ENCODE measurements around the gene FIGN.

The FIGN gene

DNA sequence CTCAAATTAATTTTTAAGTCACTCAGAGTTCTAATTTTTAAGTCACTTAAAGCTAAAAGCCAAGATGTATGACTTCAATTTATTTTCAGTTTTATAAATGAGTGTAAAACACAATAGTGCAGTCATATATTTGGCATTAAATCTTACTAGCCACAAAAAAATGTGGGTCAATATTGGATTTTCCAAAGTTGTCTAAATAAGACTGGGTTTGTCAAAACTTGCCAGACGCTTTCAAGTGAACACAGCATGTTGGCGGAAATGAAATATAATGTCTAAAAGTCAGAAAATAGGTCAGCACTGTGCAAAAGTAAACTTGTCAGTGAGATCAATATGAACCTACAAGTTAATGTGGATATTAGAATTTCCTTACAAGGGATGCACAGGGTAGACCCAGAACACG lies 128.9 kb downstream of the FIGN start:
- DNase-seq = no peak

DNA sequence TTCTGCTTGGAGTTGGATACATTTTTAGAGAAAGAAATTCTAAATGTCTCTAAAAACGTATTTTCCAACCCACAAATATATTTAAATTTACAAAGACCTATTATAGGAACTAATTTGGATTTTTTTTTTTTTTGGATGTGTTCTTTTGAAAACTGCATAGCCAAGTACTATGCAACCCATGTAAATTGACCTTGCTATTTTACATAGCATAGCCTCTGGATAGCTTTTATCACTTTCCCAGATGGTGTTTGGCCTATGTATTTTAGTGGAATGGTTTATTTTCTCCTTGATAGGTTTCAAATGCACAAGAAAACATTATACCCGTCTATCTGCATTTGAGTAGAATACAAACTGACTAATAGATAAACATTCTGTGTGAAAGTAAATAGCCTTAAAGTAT lies 130.0 kb downstream of the FIGN start:
- no peak for DNase-seq

DNA sequence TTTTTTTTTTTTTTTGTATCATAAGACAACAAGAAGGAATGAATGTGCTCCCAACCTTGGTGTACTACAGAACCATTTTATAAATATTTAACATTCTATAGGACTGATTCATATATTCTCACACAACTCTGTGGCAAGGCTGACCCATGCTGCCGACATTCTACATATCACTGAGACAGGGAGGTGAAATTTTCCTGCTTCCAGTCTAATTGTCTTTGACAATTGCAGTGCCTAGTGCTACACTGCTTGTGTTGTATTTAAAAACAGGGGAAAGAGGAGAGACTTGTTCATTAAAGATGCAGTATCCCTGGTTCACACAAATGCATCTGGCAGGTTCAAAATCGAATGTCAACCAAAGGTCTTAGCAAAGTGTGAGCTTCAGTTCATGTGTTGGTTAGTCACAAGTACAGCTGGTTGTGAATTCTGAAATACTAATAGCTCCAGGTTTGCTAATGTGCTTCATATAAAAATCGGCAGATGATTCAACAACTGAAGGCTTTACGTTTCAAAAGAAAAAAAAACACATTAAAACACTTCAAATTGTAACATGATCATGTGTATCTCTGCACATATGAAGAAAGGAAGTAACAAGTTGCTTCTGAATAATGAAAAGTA lies 130.8 kb downstream of the FIGN start:
- DNase-seq = no peak

DNA sequence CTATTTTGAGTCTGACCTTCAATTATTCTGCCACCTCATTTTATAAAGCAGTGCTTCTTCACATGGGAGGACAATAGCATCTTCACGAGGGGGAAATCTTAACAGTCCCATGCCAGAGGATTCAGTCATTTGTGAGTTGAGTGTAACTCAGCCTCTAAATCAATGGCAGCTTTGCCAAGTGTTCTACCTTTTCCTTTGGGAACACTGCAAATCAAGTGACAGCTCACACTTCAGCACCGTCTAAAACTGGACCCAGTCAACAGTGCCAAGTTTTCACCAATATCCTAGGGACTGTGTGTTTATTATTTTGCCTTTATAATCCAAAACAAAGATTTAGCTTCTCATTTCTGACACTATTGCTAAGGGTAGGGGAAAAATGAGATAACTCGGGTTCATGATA lies 133.6 kb downstream of the FIGN start:
- no peak for DNase-seq

DNA sequence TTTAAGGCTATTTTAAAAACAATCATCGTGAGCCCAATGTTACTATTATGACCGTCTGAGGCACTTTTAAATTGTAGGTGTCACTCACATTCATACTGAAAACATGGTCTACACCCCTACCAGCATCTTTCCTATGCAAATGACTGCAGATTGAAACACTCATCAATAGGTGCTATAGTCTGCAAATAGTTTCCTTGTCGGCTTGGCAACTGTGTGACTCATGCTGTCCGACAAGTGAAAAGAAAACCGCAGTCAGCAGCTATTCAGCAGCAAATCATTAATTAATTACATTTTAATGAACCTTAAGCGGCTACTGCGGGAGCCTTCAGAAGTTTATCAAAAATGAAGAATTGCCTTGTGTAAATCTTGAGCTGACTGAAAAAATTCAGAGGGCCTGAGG lies 134.4 kb downstream of the FIGN start:
- DNase-seq = no peak

DNA sequence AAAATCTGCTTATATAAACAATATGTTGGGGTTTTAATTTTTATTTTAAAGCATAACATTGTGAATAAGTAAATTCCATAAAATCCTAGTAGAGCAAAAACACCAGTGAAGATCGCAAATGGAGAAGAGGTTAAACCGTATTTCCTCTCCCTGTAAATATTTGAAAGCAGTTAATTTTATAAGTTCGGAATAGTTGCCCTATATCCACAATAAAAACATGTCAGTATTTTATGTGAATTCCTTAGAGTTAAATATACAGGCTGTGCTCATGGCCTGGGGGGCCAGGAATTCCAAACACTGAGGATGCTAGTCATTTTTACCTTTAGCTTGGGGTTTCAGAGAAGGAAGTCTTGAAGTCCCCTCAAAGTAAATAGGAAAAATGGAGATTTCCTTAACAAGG lies 135.0 kb downstream of the FIGN start:
- no peak for DNase-seq

DNA sequence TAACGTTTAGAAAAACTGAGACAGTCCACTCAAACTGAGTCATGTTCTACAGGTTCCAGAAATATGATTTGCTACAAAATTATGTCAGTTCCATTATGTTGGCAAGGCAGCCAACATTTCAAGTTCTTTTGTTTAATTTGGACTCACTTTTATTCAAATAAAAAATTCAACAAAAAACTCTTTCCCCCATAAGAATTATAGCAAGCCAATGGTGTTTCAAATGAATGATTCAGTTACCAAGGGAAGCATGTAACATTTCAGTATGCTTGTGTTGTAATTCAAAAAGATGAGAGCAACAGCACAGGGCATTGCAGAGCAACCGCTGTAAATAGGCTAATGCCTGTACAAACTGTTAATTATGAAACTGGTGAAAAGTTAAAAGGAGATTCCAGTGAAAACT lies 140.8 kb downstream of the FIGN start:
- no peak for DNase-seq

DNA sequence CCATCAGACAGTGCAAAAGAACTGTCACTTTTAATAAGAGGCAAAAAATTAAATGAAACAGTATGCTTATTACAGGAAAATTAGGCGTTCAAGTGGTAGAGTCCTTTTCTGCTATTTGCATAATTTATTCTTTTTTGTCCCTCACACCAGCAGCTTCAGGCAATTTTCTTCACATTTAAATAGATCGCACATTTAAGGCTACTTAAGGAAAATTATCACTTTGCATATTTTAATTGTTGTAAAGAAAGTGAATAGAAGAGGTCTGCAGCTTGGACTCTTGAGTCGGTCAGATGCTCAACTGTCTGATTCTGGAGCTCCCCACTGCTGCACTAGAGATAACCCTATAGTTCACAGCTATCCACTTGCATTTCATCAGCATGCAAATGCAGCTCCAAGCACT lies 141.3 kb downstream of the FIGN start:
- no peak for DNase-seq

DNA sequence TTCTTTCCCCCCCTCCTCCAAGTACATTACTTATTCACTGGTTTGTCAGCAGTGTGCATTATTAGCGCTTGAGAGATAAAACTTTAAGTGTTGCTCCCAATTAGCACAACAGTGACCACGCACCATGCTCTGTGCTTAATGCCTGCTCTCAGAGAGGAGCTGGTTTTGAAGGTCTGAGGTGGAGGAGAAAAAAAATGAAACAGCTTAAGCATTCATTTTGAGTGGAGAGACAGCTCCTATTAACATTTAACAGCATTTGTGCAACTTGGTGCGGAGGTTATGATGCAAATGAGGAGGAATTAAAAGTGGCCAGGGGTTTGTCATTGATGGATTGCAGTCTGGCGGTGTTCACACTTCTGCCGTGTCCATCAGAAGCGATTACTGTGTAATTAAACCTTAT lies 141.8 kb downstream of the FIGN start:
- DNase-seq = no peak

DNA sequence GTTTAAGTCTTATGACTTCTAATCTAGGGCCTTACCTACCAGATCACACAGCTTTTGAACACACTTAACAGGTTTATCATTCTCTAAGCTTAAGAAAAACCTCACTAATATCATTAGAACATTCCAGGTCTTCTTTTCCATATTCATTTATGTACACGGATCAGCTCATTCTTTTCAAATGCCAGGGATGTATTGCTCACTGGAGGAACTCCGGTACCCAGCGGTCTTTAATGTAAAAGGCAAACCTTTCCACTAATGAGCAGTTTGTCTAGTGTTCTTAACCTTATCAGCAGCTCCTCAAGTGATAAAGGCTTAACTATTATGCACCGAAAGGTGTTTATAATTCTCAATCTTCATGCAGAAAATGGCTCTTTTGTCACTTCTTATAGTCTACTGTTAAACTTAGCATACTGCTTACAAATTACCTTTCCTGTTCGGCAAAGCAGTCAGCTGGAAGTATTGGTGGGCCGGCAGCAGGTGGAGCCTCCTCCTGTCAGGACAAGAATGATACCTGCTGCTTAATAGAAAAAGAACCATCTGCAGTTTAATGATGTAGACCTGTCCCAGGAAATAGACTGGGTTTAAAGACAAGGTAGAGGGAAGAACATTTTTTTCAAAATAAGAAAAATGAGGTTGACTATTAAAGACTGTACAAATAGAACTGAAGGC lies 142.7 kb downstream of the FIGN start:
- DNase-seq = no peak

DNA sequence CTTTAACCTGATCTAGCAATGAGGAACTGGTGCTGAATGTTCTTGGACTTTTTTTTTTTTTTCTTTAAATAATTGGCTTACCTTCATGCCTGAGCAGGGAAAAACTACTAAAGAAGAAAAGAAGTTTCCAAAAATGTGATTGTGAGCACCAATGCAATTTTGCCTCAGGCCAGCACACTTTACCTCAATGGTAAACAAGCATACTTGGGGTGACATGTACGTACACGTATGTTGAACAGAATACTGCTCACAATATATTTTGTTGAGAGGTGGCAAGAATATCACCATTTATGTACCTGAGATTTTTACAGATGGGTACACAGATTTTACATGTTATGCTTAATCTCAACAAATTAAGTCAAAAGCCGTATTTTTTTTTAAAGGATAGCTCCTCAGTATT lies 144.3 kb downstream of the FIGN start:
- DNase-seq = no peak

DNA sequence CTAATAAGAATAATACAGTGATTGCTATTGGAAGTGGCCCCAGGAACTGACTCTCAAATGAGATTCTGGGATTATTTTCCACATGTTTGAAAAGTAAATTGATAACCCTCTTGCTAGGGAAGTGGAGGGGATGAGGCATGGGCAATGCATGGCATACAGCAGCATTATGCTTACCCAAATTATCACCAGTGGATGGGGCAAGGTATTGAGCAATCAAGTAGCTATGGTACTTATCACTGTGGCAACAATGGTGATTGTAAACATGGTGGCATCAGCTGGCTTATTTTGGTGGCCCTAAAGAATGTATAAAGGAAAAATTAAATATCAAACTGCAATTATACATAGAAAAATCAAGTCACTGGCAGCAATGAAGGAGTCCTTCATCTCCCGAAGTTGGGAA lies 155.1 kb downstream of the FIGN start:
- DNase-seq = no peak

DNA sequence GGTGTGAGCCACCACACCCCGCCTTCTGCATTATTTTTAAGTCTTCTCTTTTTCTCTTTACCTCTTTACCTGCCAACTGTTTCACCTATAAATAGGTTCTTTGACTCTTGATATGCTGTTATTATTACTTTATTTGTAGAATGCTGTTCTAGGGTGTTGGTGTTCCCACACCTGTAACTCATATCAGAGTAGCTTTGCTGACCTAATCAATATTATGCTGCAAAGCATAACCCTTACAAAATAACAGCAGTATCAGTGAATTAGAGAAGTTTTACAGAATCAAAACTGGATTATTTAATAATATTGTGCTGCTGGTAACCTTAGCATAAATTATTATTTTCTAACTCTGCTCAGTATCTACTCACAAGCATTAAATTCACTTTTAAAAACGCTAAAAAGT lies 161.5 kb downstream of the FIGN start:
- no peak for DNase-seq

DNA sequence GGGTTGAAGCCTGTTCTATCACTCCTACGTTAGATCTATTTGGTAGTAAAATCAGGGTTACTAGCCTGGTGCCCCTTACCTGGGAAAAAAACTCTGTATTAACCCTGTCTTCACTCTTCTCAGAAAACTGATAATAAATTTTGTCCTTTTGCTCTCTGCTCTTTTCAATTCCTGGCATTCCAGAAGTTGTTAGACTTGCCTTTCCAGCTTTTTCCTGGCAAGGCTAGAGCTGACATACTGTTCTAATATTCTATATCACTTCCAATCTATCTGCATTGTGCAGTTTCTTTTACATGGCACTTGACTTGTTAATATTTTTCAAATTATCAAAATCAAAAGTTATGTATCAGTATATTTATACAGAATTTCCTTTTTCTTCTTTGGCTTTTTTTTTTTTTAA lies 162.2 kb downstream of the FIGN start:
- no peak for DNase-seq

DNA sequence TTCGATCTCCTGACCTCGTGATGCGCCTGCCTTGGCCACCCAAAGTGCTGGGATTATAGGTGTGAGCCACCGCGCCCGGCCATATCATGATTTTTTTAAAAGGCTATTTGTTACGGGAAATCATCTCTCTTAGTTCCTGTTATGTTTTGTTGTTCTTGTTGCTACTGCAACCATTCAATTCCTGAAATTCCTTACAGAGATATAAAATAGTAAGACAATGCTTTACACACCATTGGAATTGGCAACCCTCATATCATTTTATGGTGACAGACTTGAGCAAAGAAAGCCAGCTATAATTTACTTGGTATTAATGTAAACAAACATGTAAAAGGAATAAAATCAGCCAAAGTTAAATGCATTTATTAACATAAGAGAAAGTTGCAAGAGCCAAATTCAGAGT lies 163.0 kb downstream of the FIGN start:
- DNase-seq = no peak

DNA sequence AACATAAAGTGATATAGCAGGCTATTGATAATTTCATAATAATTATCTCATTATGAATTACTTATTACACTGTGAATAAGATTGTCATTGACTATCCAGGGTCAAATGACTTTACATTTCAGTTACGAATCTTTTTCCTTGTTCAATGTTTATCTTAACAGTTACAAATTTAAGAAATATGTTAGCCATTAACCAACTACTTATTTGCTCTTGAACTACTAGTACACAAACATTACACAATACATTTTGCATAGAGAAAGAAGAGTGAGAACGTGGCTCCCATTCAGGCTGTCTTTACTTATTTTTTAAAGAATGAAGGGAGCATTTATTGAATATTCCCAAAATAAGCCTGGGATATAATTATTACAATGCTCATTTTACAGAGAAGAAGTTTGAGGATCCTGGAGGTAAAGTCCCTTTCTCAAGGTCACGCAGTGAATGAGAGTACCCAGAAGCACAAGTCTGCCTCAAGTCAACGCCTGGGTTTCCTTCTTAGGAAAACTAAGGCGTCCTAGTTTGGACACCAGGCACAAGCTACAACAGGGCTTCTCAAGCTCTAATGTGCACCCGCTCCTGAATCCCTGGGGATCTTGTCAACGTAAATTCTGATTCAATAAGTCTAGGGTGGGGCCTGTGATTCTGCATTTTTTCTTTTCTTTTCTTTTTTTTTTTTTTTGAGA lies 164.2 kb downstream of the FIGN start:
- no peak for DNase-seq

DNA sequence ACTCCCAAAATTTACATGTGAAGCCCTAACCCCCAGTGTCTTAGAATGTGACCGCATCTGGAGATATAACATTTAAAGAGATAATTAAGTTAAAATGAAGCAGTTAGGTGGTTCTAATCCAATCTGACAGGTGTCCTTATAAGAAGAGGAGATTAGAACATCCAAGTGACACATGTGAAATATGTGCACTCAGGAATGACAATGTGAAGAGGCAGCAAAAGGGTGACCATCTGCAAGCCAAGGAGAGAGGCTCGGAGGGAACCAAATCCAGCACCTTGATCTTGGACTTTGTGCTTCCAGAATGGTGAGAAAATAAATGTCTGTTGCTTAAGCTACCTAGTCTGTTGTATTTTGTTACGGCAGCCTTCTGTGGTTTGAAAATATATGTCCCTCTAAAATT lies 165.4 kb downstream of the FIGN start:
- DNase-seq = no peak

DNA sequence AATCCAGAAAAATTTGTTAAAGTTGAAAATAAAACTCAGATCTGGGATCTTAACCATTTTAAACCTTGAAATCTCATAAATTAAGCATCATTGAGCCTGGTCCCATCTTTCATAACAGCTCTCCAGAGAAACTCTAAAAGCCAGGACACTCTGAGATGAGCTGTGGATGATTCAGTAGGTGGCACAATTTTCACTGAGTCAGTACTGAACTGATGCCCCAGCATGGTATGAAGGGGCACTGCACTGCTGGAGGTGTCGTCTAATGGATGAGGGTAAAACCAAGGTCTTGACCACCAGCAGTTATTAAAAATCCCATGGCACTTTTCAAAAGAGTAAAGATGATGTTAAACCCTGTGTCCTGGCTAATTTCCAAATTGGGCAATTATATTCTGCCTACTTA lies 170.6 kb downstream of the FIGN start:
- no peak for DNase-seq

DNA sequence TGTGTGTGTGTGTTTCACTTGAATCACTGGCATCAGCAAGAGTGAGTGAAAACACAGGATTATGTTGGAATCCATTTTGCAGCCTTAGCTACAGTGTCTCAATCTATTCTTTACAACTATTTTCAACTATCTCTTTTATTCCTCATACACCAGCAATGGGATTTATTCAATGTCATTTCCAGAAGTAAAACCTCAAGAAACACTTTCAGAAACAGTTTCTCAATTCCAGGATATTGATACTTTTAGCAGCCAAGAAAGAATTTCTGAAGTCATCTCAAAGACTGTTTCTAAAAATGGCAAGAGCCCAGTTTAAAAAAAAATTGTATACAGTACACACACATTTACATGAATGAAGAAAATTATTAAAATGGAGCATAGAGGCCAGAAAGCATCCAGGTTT lies 171.6 kb downstream of the FIGN start:
- no peak for DNase-seq

DNA sequence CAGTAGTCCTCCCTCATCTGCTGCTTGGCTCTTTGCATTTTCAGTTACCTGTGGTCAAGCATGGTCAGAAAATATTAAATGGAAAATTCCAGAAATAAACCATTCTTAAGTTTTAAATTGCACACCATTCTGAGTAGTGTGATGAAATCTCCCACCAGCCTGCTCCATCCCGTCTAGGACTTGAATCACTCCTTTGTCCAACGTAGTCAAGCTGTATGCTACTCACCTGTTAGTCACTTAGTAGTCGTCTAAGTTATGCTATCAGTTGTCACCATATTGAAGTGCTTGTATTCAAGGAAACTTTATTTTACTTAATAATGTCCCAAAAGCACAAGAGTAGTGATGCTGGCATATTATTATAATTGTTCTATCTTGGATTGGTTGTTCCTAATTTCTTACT lies 172.5 kb downstream of the FIGN start:
- no peak for DNase-seq

DNA sequence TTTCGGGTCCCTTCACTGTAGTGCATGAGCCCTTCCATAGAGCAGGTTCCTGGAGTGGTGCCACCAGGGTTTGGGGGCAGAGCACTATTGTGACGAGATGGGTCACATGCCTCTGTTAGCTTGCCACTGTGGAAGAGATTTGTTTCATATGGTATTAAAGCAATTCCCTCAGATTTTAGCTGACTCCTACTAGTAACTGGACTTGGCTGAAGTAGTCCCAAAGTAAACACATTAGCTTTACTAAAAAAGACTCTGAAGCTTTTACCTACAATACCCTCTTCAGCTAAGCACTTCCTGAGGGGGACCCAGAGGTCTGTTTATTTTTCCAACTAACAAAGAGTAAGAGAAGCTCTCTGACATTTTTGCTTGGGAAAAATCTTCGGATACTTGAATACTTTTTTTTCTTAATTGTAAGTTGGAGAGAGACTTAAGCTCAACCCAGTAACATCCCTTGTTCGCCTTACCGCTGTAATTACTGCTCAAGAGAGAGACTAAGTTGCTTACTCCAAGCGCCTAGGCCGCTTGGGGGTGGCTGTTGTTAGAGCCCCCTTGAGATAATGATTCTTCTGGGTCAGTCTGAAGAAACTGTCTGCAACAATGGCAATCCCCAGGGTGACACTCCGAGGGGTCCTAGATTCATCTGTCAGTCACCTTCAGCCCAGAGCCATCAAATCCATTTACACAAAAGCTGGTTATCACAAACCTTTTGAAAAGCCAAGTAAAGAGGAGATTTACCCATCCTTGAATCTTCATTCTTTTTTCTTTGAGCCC lies 177.4 kb downstream of the FIGN start:
- DNase-seq = no peak

DNA sequence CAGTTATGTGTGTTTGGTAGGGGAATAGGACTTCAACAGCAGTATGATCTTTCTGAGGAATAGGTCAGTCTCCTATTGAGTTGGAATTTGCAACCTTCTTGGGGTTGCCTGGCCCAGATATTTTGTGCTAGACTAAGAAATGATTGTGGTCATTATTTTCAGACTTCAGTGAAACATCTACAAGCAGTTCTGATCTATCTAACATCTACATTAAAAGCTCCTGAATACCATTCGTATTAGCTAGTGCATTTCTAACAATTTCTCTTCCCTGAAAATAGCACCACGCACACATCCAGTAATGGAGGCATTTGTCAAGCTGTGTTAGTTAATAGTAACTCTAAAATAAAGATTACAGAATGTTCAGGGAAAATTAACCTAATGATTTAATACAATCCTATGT lies 179.3 kb downstream of the FIGN start:
- no peak for DNase-seq

DNA sequence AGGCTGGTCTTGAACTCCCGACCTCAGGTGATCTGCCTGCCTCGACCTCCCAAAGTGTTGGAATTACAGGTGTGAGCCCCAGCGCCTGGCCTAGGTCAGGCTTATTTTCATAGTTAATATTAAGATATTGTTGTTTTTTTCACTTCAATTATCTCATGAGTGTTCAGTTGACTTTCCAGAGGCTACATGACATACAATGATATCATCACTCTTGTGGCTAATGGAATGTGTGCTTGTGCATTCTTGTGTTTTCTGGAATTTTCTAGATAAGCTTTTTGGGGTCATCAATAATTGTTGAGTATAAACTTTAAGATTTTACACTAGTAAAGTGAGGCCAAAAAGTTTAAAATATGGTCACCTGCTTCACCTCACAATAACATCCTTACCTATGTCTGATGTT lies 180.9 kb downstream of the FIGN start:
- DNase-seq = no peak

DNA sequence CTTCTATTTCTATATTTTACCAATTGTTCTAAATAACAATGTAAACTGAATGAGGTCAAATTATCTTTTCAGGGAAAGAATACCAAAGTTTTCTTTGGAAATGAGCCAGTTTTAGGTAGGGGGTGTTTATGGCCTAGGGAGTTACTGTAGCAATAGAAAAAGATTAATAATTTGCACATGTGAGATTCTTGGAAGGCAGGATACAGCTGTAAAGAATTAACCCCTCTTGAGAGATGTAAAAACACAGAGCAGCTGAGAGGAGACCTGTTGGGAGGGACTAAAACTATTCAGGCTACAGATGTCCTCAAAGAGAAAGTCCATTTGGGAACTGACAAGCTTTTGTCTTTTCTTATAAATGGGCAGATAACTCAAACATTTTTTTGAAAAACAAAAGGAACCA lies 182.2 kb downstream of the FIGN start:
- no peak for DNase-seq
